ENCODE results near the gene ATP1A4. TPM values are rescaled to one million over a fixed set of nuclear protein-coding genes. Genes with fewer than 3 reads are reported as not detected.

ATP1A4 gene
- total RNA-seq, 1 donor from 2014 or later = not detected

DNA sequence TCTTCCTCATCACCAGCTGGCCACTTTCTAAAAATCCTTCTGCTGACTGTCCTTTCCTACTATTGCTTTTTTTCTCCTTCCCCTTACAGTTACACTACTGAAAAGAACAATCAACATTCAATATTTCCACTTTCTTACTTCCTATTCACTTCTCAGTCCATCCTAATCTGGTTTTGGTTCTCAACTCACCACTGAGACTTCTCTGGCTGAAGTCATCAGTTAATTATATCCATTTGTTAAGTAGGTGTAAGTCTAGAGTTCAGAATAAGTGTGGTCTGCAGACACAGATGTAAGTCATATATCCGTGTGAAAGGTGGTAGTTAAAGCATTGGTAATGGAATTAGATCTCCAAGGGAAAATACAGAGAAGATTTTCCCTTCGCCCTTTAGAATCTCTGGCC, 75.2 kb downstream of the ATP1A4 start:
- DNase-seq = no peak
- no peak overlapping the region for H3K27ac Mint-ChIP-seq (ENCODE audit: unreplicated experiment)
- TF ChIP-seq, protein P1, sequence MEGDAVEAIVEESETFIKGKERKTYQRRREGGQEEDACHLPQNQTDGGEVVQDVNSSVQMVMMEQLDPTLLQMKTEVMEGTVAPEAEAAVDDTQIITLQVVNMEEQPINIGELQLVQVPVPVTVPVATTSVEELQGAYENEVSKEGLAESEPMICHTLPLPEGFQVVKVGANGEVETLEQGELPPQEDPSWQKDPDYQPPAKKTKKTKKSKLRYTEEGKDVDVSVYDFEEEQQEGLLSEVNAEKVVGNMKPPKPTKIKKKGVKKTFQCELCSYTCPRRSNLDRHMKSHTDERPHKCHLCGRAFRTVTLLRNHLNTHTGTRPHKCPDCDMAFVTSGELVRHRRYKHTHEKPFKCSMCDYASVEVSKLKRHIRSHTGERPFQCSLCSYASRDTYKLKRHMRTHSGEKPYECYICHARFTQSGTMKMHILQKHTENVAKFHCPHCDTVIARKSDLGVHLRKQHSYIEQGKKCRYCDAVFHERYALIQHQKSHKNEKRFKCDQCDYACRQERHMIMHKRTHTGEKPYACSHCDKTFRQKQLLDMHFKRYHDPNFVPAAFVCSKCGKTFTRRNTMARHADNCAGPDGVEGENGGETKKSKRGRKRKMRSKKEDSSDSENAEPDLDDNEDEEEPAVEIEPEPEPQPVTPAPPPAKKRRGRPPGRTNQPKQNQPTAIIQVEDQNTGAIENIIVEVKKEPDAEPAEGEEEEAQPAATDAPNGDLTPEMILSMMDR (IDR thresholded peaks at IDR 0.05; ENCODE audit: partially characterized antibody, unreplicated experiment) = no peak
- H3K4me3 Mint-ChIP-seq (ENCODE audit: unreplicated experiment) = no peak overlapping the region
- H3K36me3 Mint-ChIP-seq (ENCODE audit: unreplicated experiment) = no peaks in the 10 kb centered on the region
- no peaks in the 10 kb centered on the region for H3K9me3 Mint-ChIP-seq (ENCODE audit: unreplicated experiment)
- H3K27me3 Mint-ChIP-seq (ENCODE audit: unreplicated experiment) = no peaks in the 10 kb centered on the region
- no peaks in the 10 kb centered on the region for H3K4me1 Mint-ChIP-seq (ENCODE audit: low read depth, unreplicated experiment)

DNA sequence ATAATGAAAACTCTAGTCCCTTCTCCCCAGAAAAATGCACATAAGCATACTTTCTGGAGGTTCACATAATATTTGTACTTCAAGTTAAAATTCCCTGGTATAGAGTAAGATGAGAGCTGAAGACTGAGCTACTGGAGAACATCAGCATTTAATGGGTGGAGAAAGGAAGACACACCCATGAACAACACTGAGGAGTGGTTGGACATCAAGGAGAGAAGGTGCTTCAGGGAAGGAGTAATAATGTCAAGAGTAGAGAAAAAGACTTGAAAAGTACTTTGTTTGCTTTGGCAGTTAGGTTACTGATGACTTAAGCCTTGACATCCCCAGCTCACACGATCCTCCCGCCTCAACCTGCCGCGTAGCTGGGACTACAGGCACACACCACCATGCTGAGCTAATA, 75.6 kb downstream of the ATP1A4 start:
- no peak for DNase-seq
- TF ChIP-seq, protein P1 (IDR thresholded peaks at IDR 0.05; ENCODE audit: partially characterized antibody, unreplicated experiment) = no peak

DNA sequence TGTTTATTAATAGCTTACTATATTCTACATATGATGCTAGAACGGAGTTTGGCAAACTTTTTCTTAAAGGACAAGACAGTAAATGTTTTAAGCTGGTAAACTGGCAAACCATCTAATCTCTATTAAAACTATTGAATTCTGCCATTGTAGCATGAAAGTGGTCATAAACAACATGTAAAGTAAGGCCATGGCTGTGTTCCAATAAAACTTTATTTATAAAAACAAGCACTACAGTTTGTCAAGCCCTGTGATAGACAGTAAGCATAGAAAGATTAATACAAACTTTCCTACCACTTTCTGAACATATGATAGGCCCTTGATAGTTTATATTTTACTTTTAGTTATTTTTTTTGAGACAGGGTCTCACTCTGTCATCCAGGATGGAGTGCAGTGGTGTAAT, 76.2 kb downstream of the ATP1A4 start:
- DNase-seq = no peak
- no peaks in the 10 kb centered on the region for H3K9me3 Mint-ChIP-seq (ENCODE audit: unreplicated experiment)
- H3K27me3 Mint-ChIP-seq (ENCODE audit: unreplicated experiment) = no peaks in the 10 kb centered on the region
- no peaks in the 10 kb centered on the region for H3K4me1 Mint-ChIP-seq (ENCODE audit: low read depth, unreplicated experiment)
- H3K27ac Mint-ChIP-seq (ENCODE audit: unreplicated experiment) = no peak overlapping the region
- no peaks in the 10 kb centered on the region for H3K36me3 Mint-ChIP-seq (ENCODE audit: unreplicated experiment)
- no peak overlapping the region for H3K4me3 Mint-ChIP-seq (ENCODE audit: unreplicated experiment)
- TF ChIP-seq, protein P1 (IDR thresholded peaks at IDR 0.05; ENCODE audit: partially characterized antibody, unreplicated experiment) = no peak

More for the DNA sequence above, 75.6 kb downstream of the ATP1A4 start:
- H3K36me3 Mint-ChIP-seq (ENCODE audit: unreplicated experiment) = no peaks in the 10 kb centered on the region
- H3K27me3 Mint-ChIP-seq (ENCODE audit: unreplicated experiment) = no peaks in the 10 kb centered on the region
- H3K4me3 Mint-ChIP-seq (ENCODE audit: unreplicated experiment) = no peak overlapping the region
- H3K9me3 Mint-ChIP-seq (ENCODE audit: unreplicated experiment) = no peaks in the 10 kb centered on the region
- no peak overlapping the region for H3K27ac Mint-ChIP-seq (ENCODE audit: unreplicated experiment)
- H3K4me1 Mint-ChIP-seq (ENCODE audit: low read depth, unreplicated experiment) = no peaks in the 10 kb centered on the region

DNA sequence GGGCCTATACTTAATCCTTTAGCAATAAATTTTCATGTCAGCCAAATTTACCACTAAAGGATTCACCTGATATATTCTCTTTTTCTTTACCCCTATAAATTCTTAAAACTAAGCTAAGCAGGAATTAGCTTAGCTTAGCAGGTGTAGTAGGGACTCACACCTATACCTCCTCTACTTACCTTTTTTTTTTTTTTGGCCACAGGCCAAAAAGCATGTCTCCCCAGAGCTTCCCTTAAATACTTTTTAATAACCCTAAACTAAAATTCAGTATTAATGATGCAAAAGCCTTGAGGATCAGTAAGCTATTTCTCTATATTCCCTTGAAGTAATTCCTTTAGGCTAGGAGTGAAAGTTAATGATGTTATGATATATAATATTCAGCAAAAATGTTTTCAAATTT, 77.0 kb downstream of the ATP1A4 start:
- no peak for DNase-seq
- Mint-ChIP-seq H3K4me3 (ENCODE audit: unreplicated experiment) (no peak overlapping the region), H3K4me1 (ENCODE audit: low read depth, unreplicated experiment) (no peaks in the 10 kb centered on the region), H3K27ac (ENCODE audit: unreplicated experiment) (no peak overlapping the region), H3K36me3 (ENCODE audit: unreplicated experiment) (no peaks in the 10 kb centered on the region), H3K9me3 (ENCODE audit: unreplicated experiment) (no peaks in the 10 kb centered on the region), H3K27me3 (ENCODE audit: unreplicated experiment) (peaks cover 1% of the 10 kb centered on the region)
- TF ChIP-seq, protein P1 (IDR thresholded peaks at IDR 0.05; ENCODE audit: partially characterized antibody, unreplicated experiment) = no peak

DNA sequence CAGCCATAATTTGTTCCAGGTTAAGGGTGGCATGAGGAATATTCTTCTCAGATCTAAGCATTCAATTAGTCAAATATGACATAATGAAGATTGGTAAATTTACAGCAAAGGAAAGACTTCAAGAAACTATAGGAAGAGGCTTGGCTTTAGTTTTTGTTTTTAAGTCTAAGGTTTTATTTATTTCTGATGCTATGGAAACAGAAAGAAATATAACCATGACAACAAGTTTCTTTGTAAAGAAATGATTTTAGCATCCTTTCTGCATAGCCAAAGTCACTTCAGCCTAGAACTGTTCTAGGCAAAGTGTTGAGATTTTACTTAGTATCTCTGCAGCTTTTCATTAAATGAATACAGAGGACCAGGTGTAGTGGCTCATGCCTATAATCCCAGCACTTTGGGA, 81.5 kb downstream of the ATP1A4 start:
- no peaks in the 10 kb centered on the region for H3K4me1 Mint-ChIP-seq (ENCODE audit: low read depth, unreplicated experiment)
- TF ChIP-seq, protein P1 (IDR thresholded peaks at IDR 0.05; ENCODE audit: partially characterized antibody, unreplicated experiment) = no peak
- peaks cover 2% of the 10 kb centered on the region for H3K27me3 Mint-ChIP-seq (ENCODE audit: unreplicated experiment)
- DNase-seq = no peak
- H3K36me3 Mint-ChIP-seq (ENCODE audit: unreplicated experiment) = no peaks in the 10 kb centered on the region
- no peak overlapping the region for H3K4me3 Mint-ChIP-seq (ENCODE audit: unreplicated experiment)
- no peaks in the 10 kb centered on the region for H3K9me3 Mint-ChIP-seq (ENCODE audit: unreplicated experiment)
- no peak overlapping the region for H3K27ac Mint-ChIP-seq (ENCODE audit: unreplicated experiment)

Other genes with a start within 250 kb of the ATP1A4 start
- 160 TPM for gene TAGLN2, start 226.1 kb upstream of the ATP1A4 start, total RNA-seq (ENCODE audit: unreplicated experiment)
- 23.4 TPM for gene IGSF9, start 206.0 kb upstream of the ATP1A4 start, total RNA-seq (ENCODE audit: unreplicated experiment)
- not detected for gene SLAMF9, start 197.4 kb upstream of the ATP1A4 start, total RNA-seq (ENCODE audit: unreplicated experiment)
- gene PIGM, start 119.6 kb upstream of the ATP1A4 start, total RNA-seq (ENCODE audit: unreplicated experiment) = 5.9 TPM
- gene KCNJ10, start 81.4 kb upstream of the ATP1A4 start, total RNA-seq (ENCODE audit: unreplicated experiment) = not detected
- 2.0 TPM for gene KCNJ9, start 70.1 kb upstream of the ATP1A4 start, total RNA-seq (ENCODE audit: unreplicated experiment)
- gene IGSF8, start 53.0 kb upstream of the ATP1A4 start, total RNA-seq (ENCODE audit: unreplicated experiment) = 45.9 TPM
- not detected for gene ATP1A2, start 35.8 kb upstream of the ATP1A4 start, total RNA-seq (ENCODE audit: unreplicated experiment)
- not detected for gene CASQ1, start 39.0 kb downstream of the ATP1A4 start, total RNA-seq (ENCODE audit: unreplicated experiment)
- gene PEA15, start 53.8 kb downstream of the ATP1A4 start, total RNA-seq (ENCODE audit: unreplicated experiment) = 44.6 TPM
- gene DCAF8, start 110.9 kb downstream of the ATP1A4 start, total RNA-seq (ENCODE audit: unreplicated experiment) = 146 TPM
- gene PEX19, start 133.5 kb downstream of the ATP1A4 start, total RNA-seq (ENCODE audit: unreplicated experiment) = 48.8 TPM
- 263 TPM for gene COPA, start 191.6 kb downstream of the ATP1A4 start, total RNA-seq (ENCODE audit: unreplicated experiment)
- 121 TPM for gene NCSTN, start 191.8 kb downstream of the ATP1A4 start, total RNA-seq (ENCODE audit: unreplicated experiment)
- gene NHLH1, start 215.5 kb downstream of the ATP1A4 start, total RNA-seq (ENCODE audit: unreplicated experiment) = 1,198 TPM
- 79.4 TPM for gene VANGL2, start 249.0 kb downstream of the ATP1A4 start, total RNA-seq (ENCODE audit: unreplicated experiment)